T47D (cell line): ENCODE results near the gene BPTF.

ENCODE experiments used
- DNase-seq, 2 experiments: peaks; one replicate each; pipeline versions ENCODE4 v3.0.0 to v3.0.0-alpha.2; 2011 to 2012; ENCODE audit warnings: low read depth in 1 of 2, low spot score in 1 of 2
- JUND ChIP-seq: IDR thresholded peaks from 2 replicates; pipeline ENCODE4 v1.6.1; 2012; ENCODE audit warnings: low read depth
- in situ Hi-C: cut with HindIII; loops from 2 replicates; pipeline ENCODE4 v1.10.0; 2016; ENCODE audit warnings: low sequenced_read_pairs, low pct_unique_long_range_greater_than_20kb

BPTF gene

DNA sequence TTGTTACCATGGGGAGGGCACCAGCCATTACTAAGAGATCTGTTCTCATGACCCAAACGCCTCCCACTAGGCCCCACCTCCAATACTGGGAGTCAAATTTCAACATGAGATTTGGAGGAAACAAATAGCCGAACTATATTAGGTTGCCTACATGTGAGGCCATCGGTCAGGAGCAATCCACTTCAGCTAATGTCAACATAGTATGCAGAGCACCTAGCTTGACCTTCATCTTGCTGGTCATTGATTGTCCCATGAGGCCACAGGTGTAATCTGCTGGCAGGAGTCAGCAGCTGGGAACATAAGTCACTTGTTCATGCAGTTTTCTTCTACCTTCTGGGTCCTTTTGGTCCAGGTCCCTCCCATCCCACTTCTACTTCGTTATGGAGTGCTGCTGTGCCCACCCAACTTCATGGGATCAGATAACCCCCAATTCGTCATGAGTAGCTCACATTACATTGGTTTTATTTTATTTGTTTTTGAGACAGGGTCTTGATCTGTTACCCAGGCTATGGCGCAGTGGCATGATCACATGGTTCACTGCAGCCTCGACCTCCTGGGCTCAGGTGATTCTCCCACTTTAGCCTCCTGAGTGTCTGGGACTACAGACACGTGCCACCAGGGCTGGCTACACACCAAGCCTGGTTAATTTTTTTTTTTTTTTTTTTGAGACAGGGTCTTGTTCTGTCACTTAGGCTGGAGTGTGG lies 204.4 kb downstream of the BPTF start:
- peak in 1 of 2 experiments; percentile 48 for DNase-seq
- in situ Hi-C loops, result no loop called here

More for the DNA sequence above, 204.4 kb downstream of the BPTF start:
- no peak for TF ChIP-seq JUND
